OCI-LY7 (cell line): ENCODE results near the gene TLNRD1. TPM values are rescaled to one million over a fixed set of nuclear protein-coding genes. Genes with fewer than 3 reads are reported as not detected.

Source experiments
- BruUV-seq: library from RNA; stranded (reverse); fragments of 400-500 nt; replicated peaks from 2 replicates; lab custom pipeline; 2021; lab: Mats Ljungman, UMichigan
- CTCF ChIA-PET: fragments of 300-600 bp; sonication (Branson Sonifier 250); formaldehyde crosslinking; loops from one replicate; lab custom pipeline; 2022; ENCODE audit warnings: antibody characterized with exemption; ENCODE audit not compliant: unreplicated experiment; lab: Charles Lee
- POLR2A ChIA-PET: fragments of 300-600 bp; sonication (Branson Sonifier 250); formaldehyde crosslinking; loops from one replicate; lab custom pipeline; 2022; ENCODE audit warnings: antibody characterized with exemption; lab: Charles Lee
- DNase-seq: peaks from one replicate; pipeline ENCODE4 v3.0.0-alpha.2; 2015; ENCODE audit warnings: low spot score
- H2AFZ ChIP-seq: fragments of 200-600 bp; sonication (generic), shearing (Covaris generic); 2 replicates; pipeline ENCODE4 v1.6.1; 2014; ENCODE audit warnings: mild to moderate bottlenecking, antibody characterized with exemption, low read length, moderate library complexity
- H3K27ac ChIP-seq: fragments of 200-600 bp; sonication (generic); 2 replicates; pipeline ENCODE4 v1.5.1; 2014; ENCODE audit warnings: mixed run types, low read depth, mild to moderate bottlenecking, moderate library complexity, low read length, inconsistent platforms; ENCODE audit not compliant: poor library complexity, severe bottlenecking
- H3K36me3 ChIP-seq: fragments of 200-600 bp; sonication (generic); 2 replicates; pipeline ENCODE4 v1.6.1; 2014; ENCODE audit warnings: mild to moderate bottlenecking, antibody characterized with exemption, low read length, moderate library complexity, mixed read lengths; ENCODE audit not compliant: insufficient read depth
- H3K4me1 ChIP-seq: fragments of 200-600 bp; sonication (generic); 2 replicates; pipeline ENCODE4 v1.5.1; 2014; ENCODE audit warnings: mild to moderate bottlenecking, low read length; ENCODE audit not compliant: insufficient read depth, poor library complexity, severe bottlenecking
- H3K4me2 ChIP-seq: fragments of 200-600 bp; sonication (generic); 2 replicates; pipeline ENCODE4 v1.6.1; 2014; ENCODE audit warnings: mild to moderate bottlenecking, low read length
- H3K4me3 ChIP-seq: fragments of 200-600 bp; sonication (generic); 2 replicates; pipeline ENCODE4 v1.5.1; 2014; ENCODE audit warnings: mild to moderate bottlenecking, low read depth, low read length; ENCODE audit not compliant: poor library complexity, severe bottlenecking
- H3K79me2 ChIP-seq: fragments of 200-600 bp; sonication (generic); 2 replicates; pipeline ENCODE4 v1.6.1; 2016; ENCODE audit warnings: low read depth, mild to moderate bottlenecking, low read length, moderate library complexity, mixed read lengths; ENCODE audit not compliant: insufficient read depth
- H3K9me2 ChIP-seq: fragments of 200-600 bp; sonication (generic); 2 replicates; pipeline ENCODE4 v1.6.1; 2016; ENCODE audit warnings: mild to moderate bottlenecking, low read length, mixed read lengths; ENCODE audit not compliant: insufficient read depth
- H3K9me3 ChIP-seq: fragments of 200-600 bp; sonication (generic); 2 replicates; pipeline ENCODE4 v1.6.1; 2014; ENCODE audit warnings: mild to moderate bottlenecking, mixed run types, low read length, mixed read lengths
- H4K20me1 ChIP-seq: fragments of 200-600 bp; sonication (generic); 2 replicates; pipeline ENCODE4 v1.6.1; 2014; ENCODE audit warnings: mild to moderate bottlenecking, antibody characterized with exemption, low read length, moderate library complexity, mixed read lengths; ENCODE audit not compliant: insufficient read depth
- CTCF ChIP-seq: fragments of 200-600 bp; sonication (generic); conservative IDR thresholded peaks from 2 replicates; pipeline ENCODE4 v1.5.1; 2014; ENCODE audit warnings: mild to moderate bottlenecking, antibody characterized with exemption, low read length, moderate library complexity, mixed read lengths
- EZH2phosphoT487 ChIP-seq: fragments of 200-600 bp; sonication (generic); IDR thresholded peaks from 2 replicates; pipeline ENCODE4 v1.6.1; 2018; ENCODE audit warnings: low read depth, borderline replicate concordance, mild to moderate bottlenecking, mixed run types, antibody characterized with exemption, low read length, moderate library complexity, mixed read lengths
- intact Hi-C: fragments of 100-400 bp; cut with micrococcal nuclease; formaldehyde crosslinking; loops from one replicate; pipeline ENCODE4 v1.10.0; 2022; ENCODE audit not compliant: unreplicated experiment
- total RNA-seq, 2 experiments: library from RNA; depleted of rRNA in 1 of 2; stranded (reverse); fragments of >200 nt in 1 of 2; shearing (Covaris generic) in 1 of 2; gene quantifications; 2 replicates each; pipeline ENCODE4 v1.2.3, GENCODE V29; 2014 to 2022

Gene TLNRD1
- total RNA-seq, 2 experiments from 2014 or later: 17.4 to 19.9 TPM

DNA sequence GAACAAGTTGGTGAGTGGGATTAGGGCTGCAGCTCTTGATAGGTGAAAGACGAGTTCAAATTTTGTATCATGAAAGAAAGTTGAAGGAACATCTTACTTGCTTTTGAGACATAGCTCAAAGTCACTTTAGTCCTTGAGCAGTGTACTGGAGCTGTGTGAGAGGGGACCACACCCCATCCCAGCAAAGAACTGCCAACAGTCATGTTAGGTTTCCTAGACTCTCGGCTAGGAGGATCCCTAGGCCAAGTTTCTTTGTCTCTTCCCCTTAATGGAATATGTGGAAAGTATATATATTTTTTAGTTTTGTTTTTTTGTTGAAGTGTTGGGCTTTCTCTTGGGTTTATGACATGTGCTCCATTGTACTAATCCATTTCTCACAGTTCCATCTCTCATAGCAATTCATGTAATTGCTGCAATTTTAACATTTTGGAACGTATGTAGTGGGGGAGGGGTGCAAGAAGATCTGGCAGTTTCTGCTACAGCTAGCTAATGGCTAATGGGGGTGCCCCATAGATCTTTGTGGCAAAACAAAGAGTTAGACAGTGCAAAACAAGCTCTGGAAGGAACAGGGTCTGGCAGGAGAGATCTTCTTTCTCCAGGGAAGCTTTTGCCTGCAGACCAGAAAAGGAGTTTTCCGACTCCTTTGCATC is 25.1 kb downstream of the TLNRD1 start:
- CTCF ChIA-PET: no interaction called here
- POLR2A ChIA-PET: interaction anchor here (1.2 kb wide), 1 partner anchor 66 kb away, joined by 4 read pairs; no protein-coding TSS in a partner anchor
- no TSS peak for BruUV-seq

DNA sequence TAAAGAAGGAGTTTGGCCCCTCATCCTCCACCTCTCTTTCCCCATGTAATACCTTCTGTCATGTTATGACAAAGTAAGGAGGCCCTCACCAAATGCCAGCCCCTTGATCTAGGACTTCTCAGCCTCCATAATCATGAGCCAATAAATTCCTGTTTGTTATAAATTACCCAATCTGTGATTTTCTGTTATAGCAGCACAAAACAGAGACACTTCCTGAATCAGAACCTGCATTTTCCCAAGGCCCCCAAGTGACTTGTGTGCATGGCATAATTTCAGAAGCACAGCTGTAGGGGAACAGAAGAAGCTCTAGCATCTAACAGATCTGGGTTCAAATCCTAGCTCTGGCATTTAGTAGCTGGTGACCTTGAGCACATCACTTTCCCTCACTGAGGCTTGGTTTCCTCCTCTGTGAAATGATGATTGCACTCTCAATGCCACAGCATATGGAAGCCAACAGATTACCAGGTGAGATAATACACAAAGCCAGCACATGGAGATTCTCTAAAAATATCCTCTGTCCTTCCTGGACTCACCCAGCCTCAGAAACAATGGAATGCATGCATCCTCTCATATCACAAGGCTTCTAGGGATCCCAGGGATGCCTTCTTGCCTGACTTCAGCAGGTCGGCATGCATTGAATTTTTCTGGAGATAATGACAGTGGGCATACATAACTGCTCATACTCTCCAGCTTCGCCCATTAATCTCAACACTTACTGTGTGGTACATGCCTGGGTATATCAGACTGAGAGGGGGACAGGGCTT is 26.3 kb downstream of the TLNRD1 start:
- no peak overlapping the region for H3K4me2 ChIP-seq
- H3K4me3 ChIP-seq: no peak overlapping the region
- CTCF ChIA-PET: no interaction called here
- POLR2A ChIA-PET: no interaction called here
- intact Hi-C loops: no loop called here
- TF ChIP-seq CTCF: no peak
- no peak for TF ChIP-seq EZH2phosphoT487
- H3K4me1 ChIP-seq: peaks cover 13% of the 10 kb centered on the region
- no peak for DNase-seq
- no peaks in the 10 kb centered on the region for H3K79me2 ChIP-seq
- no peaks in the 10 kb centered on the region for H3K9me2 ChIP-seq
- H4K20me1 ChIP-seq: no peaks in the 10 kb centered on the region
- H3K27ac ChIP-seq: no peak overlapping the region
- H3K36me3 ChIP-seq: no peaks in the 10 kb centered on the region
- H2AFZ ChIP-seq: no peak overlapping the region
- no peaks in the 10 kb centered on the region for H3K9me3 ChIP-seq
- BruUV-seq: no TSS peak

More for the DNA sequence above, 25.1 kb downstream of the TLNRD1 start:
- H3K4me1 ChIP-seq: peaks cover 13% of the 10 kb centered on the region
- H3K79me2 ChIP-seq: no peaks in the 10 kb centered on the region
- H3K9me2 ChIP-seq: no peaks in the 10 kb centered on the region
- no peaks in the 10 kb centered on the region for H3K36me3 ChIP-seq
- no peak overlapping the region for H2AFZ ChIP-seq
- intact Hi-C loops: no loop called here
- TF ChIP-seq EZH2phosphoT487: no peak
- no peak for TF ChIP-seq CTCF
- no peaks in the 10 kb centered on the region for H4K20me1 ChIP-seq
- H3K4me3 ChIP-seq: no peak overlapping the region
- no peaks in the 10 kb centered on the region for H3K9me3 ChIP-seq
- no peak overlapping the region for H3K4me2 ChIP-seq
- no peak for DNase-seq
- H3K27ac ChIP-seq: no peak overlapping the region
